ENCODE measurements around the gene NADK.
"Not testable (repeated sequence)": the region's sequence is repeated elsewhere in the genome, so short reads cannot be mapped to it uniquely, and the experiment has no call there.

NADK gene

GRCh38 chr1:1703796-1704195 lies 74.5 kb downstream of the NADK start:
- DNase-seq = no peak

GRCh38 chr1:1702506-1702905 lies 75.8 kb downstream of the NADK start:
- not testable (repeated sequence) for DNase-seq

Data from NCI-H82 (cell line).